ENCODE data around the gene FGF21.
"Not testable (repeated sequence)": the region's sequence is repeated elsewhere in the genome, so short reads cannot be mapped to it uniquely, and the experiment has no call there.

The FGF21 gene

DNA sequence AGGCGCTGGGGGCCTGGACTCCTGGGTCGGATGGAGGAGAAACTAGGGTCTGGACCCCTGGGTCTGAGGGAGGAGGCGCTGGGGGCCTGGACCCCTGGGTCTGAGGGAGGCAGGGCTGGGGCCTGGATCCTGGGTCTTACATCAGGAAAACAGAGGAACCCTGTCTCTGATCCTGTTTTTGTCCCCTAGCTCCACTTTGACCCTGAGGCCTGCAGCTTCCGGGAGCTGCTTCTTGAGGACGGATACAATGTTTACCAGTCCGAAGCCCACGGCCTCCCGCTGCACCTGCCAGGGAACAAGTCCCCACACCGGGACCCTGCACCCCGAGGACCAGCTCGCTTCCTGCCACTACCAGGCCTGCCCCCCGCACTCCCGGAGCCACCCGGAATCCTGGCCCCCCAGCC lies 2.4 kb downstream of the FGF21 start:
- TF ChIP-seq POLR2AphosphoS5 (IDR thresholded peaks at IDR 0.05; ENCODE audit: low read depth, low read length): no peak
- TF ChIP-seq TAF1 (IDR thresholded peaks at IDR 0.05; ENCODE audit: borderline replicate concordance, low read depth, low read length): no peak
- no peak for TF ChIP-seq POLR2A (IDR thresholded peaks at IDR 0.05; ENCODE audit: low read depth, low read length)
- DNase-seq (ENCODE audit: insufficient read length) (no peak), FAIRE-seq (no peak)

DNA sequence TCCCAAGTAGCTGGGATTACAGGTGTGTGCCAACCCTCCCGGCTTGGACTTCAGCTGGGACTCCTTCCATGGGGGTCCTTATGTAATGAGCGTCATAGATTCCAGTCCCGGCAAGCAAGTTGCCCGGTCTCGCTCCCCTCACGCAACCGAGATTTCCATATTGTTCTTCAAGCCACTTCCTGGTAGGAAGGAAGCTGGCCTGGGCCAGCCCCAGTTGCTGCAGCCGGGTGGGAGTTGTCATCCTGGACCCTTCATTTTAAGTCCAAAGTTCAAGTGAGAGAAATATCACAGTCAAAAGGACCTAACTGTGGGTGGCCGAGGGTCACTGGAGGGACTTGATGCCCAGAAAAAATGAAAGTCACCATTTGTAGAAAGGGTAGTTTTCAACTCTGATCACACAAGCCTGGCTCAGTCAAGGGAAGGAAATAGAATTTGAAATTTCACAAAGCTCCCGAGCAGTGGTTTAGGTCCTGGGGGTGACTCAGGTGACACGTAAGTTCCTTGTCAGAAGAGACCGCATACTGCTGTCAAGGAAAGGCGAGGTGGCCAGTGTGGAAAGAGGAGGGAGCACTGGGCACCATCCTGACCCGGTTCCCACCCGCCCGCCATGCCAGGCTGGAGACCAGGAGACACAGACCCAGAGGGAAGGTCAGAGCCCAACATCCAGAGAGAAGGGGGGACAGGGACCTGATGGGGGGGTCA lies 5.3 kb downstream of the FGF21 start:
- no peak for DNase-seq (ENCODE audit: insufficient read length)
- no peak for TF ChIP-seq POLR2AphosphoS5 (IDR thresholded peaks at IDR 0.05; ENCODE audit: low read depth, low read length)
- TF ChIP-seq TAF1 (IDR thresholded peaks at IDR 0.05; ENCODE audit: borderline replicate concordance, low read depth, low read length): no peak
- TF ChIP-seq POLR2A (IDR thresholded peaks at IDR 0.05; ENCODE audit: low read depth, low read length): no peak
- FAIRE-seq: no peak

DNA sequence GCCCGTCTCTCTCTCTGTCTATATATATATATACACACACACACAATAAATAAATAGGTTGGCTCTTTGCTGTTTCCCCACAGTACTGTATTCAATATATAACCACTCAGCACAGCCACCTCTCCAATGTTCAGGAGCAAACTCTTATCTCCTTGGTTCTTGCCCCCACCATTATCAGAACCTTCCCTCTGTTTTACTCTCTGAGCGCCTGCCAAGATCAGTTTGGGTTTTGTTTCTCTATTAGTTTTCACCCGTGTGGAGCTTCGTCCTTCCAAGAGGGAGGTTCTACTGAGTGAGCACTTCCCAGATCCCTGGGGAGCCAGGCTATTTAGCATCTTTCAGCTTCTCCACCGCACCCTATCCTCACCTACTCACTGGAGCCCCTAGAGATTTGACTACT lies 10.5 kb downstream of the FGF21 start:
- not testable (repeated sequence) for FAIRE-seq; DNase-seq (ENCODE audit: insufficient read length)

DNA sequence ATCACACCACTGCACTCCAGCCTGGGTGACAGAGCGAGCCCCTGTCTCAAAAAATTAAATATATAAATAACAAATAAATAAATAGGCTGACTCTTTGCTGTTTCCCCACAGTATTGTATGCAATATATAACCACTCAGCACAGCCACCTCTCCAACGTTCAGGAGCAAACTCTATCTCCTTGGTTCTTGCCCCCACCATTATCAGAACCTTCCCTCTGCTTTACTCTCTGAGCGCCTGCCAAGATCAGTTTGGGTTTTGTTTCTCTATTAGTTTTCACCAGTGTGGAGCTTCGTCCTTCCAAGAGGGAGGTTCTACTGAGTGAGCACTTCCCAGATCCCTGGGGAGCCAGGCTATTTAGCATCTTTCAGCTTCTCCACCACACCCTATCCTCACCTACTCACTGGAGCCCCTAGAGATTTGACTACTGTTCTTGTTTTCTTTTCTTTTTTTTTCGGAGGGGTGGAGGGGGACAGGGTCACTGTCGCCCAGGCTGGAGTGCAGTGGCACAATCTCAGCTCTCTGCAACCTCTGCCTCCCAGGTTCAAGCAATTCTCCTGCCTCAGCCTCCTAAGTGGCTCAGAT lies 12.9 kb downstream of the FGF21 start:
- FAIRE-seq; DNase-seq (ENCODE audit: insufficient read length): not testable (repeated sequence)

DNA sequence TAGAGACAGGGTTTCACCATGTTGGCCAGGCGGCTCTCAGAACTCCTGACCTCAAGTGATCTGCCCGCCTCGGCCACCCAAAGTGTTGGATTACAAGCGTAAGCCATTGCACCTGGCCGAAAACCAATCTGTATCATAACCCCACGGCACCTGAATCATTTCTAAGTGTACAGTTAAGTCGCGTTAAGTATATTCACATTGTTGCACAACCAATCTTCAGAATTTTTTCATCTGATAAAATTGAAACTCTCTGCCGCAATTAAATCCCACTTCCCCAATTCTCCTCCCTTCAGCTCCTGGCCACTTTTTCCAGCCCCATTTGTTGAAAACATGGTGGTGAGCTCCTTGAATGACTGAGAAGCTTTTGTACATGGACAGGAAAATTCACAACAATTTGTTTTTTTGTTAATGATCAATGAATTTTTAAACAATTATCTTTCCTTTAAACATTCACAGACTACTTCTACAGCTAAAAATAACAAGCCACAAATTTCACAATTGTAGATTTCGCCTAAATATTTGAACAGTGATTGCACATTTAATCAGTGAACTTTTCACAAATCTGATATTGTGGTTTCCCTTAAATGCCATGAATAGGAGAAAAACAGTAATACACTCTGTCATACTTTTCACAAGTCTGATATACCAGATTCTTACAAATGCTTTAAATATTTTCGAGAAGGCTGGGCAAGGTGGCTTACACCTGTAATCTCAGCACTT lies 13.8 kb downstream of the FGF21 start:
- DNase-seq (ENCODE audit: insufficient read length) (no peak), FAIRE-seq (no peak)
- TF ChIP-seq POLR2AphosphoS5 (IDR thresholded peaks at IDR 0.05; ENCODE audit: low read depth, low read length): no peak
- TF ChIP-seq POLR2A (IDR thresholded peaks at IDR 0.05; ENCODE audit: low read depth, low read length): no peak
- TF ChIP-seq TAF1 (IDR thresholded peaks at IDR 0.05; ENCODE audit: borderline replicate concordance, low read depth, low read length): no peak

DNA sequence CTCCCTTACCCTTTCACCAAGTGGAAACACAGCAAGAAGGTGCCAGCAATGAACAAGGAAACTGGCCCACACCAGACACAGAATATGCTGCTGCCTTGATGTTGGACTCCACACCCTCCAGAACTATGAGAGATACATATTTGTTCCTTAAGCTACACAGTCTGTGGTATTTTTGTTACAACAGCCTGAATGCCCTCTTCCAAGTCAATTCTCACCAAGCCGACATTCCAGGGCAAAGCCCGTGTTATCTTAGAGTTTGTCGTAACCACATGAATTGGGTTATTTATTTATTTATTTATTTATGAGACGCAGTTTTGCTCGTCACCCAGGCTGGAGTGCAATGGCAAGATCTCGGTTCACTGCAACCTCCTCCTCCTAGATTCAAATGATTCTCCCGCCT lies 14.9 kb downstream of the FGF21 start:
- TF ChIP-seq TAF1 (IDR thresholded peaks at IDR 0.05; ENCODE audit: borderline replicate concordance, low read depth, low read length): no peak
- no peak for TF ChIP-seq POLR2A (IDR thresholded peaks at IDR 0.05; ENCODE audit: low read depth, low read length)
- no peak for TF ChIP-seq POLR2AphosphoS5 (IDR thresholded peaks at IDR 0.05; ENCODE audit: low read depth, low read length)
- DNase-seq (ENCODE audit: insufficient read length) (no peak), FAIRE-seq (no peak)

DNA sequence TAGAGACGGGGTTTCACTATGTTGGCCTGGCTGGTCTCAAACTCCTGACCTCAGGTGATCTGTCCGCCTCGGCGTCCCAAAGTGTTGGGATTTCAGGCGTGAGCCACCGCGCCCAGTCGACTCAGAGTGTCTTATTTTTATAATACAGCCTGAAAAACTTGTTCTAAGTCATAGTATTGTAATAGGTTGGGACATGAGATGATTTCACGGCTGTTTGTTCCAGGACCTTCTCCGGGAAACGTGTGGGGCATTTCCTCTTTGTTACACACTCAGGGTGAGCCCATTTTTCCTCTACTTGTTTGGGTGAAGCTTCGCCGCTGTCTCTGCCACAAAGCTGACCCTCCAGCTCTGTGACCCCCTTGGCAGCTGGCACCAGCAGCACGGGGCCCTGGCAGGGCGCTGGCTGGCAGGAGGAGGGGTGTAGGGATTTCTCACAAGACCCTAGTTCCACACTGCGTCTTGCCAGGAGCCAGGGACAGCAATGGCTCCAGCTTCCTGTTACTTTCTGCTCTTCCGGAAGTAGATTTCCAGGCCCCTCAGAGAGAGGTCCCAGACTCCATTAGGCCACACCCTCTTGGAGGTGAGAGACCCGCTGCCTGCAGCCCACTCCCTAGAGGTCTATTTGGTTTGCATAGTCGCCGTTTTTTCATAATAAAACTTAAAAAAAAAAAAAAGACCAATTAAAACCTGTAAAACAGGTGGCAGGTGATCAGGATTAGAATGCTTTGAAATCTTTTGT lies 15.6 kb downstream of the FGF21 start:
- DNase-seq (ENCODE audit: insufficient read length) (no peak), FAIRE-seq (no peak)
- TF ChIP-seq POLR2A (IDR thresholded peaks at IDR 0.05; ENCODE audit: low read depth, low read length) (no peak), TAF1 (IDR thresholded peaks at IDR 0.05; ENCODE audit: borderline replicate concordance, low read depth, low read length) (no peak), POLR2AphosphoS5 (IDR thresholded peaks at IDR 0.05; ENCODE audit: low read depth, low read length) (no peak)

DNA sequence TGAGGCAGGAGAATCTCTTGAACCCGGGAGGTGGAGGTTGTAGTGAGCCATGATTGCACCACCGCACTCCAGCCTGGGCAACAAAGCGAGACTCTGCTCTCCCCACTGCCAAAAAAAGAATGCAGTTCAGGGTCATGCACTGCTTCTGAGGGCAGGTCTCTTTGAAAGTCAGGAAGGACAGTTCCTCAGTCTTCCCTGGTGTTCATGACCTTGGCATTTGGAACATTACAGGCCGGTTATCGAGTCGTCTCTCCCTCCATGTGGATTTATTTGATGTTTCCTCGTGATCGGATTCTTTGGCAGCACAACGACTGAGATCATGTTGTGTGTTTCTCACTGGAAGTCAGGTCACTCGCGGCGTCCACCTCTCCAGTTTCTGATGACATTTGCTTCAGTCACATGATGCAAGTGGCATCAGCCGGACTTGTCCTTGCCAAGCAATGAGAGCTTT lies 17.2 kb downstream of the FGF21 start:
- TF ChIP-seq POLR2AphosphoS5 (IDR thresholded peaks at IDR 0.05; ENCODE audit: low read depth, low read length): no peak
- TF ChIP-seq TAF1 (IDR thresholded peaks at IDR 0.05; ENCODE audit: borderline replicate concordance, low read depth, low read length): no peak
- no peak for TF ChIP-seq POLR2A (IDR thresholded peaks at IDR 0.05; ENCODE audit: low read depth, low read length)
- FAIRE-seq (no peak), DNase-seq (ENCODE audit: insufficient read length) (no peak)

DNA sequence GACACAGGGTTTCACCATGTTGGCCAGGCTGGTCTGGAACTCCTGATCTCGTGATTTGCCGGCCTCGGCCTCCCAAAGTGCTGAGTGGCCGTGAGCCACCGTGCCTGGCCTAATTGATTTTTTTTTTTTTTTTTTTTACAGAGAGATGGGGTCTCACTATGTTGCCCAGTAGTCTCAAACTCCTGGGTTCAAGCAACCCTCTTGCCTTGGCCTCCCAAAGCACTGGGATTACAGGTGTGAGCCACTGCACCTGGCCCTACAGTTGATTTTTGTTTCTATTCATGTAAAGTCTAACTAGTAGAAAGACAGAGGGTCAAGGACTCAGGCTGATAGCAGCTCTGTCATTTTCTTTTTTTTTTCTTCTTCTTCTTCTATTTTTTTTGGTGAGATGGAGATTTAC lies 21.8 kb downstream of the FGF21 start:
- TF ChIP-seq POLR2A (IDR thresholded peaks at IDR 0.05; ENCODE audit: low read depth, low read length): no peak
- no peak for TF ChIP-seq POLR2AphosphoS5 (IDR thresholded peaks at IDR 0.05; ENCODE audit: low read depth, low read length)
- no peak for TF ChIP-seq TAF1 (IDR thresholded peaks at IDR 0.05; ENCODE audit: borderline replicate concordance, low read depth, low read length)

DNA sequence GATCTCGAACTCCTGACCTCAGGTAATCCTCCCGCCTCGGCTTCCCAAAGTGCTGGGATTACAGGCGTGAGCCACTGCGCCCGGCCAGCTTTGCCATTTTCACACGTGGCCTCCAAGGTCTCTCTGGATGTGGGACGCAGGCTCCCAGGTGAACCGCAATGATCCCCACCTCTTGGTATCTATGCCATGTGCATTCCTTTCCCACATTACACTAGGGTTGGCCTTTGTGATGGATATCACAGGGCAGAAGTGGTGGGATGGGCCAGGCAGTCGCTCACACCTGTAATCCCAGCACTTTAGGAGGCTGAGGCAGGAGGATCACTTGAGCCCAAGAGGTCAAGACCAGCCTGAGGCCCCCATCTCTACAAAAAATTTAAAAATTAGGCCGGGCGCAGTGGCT lies 22.4 kb downstream of the FGF21 start:
- no peak for TF ChIP-seq POLR2A (IDR thresholded peaks at IDR 0.05; ENCODE audit: low read depth, low read length)
- no peak for TF ChIP-seq POLR2AphosphoS5 (IDR thresholded peaks at IDR 0.05; ENCODE audit: low read depth, low read length)
- no peak for TF ChIP-seq TAF1 (IDR thresholded peaks at IDR 0.05; ENCODE audit: borderline replicate concordance, low read depth, low read length)
- DNase-seq (ENCODE audit: insufficient read length) (no peak), FAIRE-seq (no peak)

More for the DNA sequence above, 21.8 kb downstream of the FGF21 start:
- FAIRE-seq: no peak
- DNase-seq (ENCODE audit: insufficient read length): no peak

DNA sequence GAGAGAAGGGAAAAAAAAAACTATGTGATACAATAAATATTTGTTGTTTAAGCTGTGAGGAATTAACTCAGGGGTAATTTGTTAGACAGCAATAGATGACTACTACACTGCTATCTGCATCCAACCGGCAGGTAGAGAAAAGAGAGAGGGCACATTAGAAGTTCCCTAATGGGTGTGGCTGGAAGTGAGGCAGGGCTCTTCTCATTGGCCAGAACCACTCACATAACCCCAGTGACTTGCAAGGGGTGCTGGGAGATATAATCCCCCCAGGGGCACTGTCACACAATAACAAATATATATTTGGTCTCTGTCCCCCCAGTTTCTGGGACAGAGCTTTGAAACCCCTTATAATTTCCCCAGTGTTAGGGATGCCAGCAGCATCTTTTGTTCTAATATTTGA lies 24.3 kb downstream of the FGF21 start:
- TF ChIP-seq POLR2A (IDR thresholded peaks at IDR 0.05; ENCODE audit: low read depth, low read length) (no peak), TAF1 (IDR thresholded peaks at IDR 0.05; ENCODE audit: borderline replicate concordance, low read depth, low read length) (no peak), POLR2AphosphoS5 (IDR thresholded peaks at IDR 0.05; ENCODE audit: low read depth, low read length) (no peak)
- no peak for DNase-seq (ENCODE audit: insufficient read length)
- FAIRE-seq: no peak

Data from GM12892 (cell line).